ENCODE results near the gene PRMT7. TPM values are rescaled to one million over a fixed set of nuclear protein-coding genes. Genes with fewer than 3 reads are reported as not detected.

PRMT7 gene
- total and polyA plus RNA-seq, 2 of the 8 experiments (the other 6 are each of a cell fraction or from before 2014, with no cell fraction given) = 48.2 to 49.3 TPM

DNA sequence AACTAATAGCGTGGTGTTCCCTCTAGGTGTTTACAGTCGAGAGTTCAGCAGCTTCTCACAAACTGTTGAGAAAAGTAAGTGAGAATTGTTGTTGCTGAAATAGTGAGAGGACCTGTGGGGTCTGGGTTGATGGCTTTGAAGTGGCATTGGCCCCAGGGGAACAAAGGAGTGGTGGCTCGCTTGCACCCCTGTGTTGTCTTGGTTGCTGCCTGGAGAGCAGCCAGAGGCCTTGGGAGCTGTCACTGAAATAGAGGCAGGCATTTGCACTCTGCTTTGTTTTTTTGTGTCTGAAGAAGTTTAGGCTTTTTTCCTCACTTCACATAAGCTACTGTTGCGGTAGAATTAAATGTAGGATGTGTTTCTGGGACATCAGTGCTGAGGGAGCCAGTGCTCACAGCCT is 36.8 kb downstream of the PRMT7 start (continued):
- TF ChIP-seq, protein P1, sequence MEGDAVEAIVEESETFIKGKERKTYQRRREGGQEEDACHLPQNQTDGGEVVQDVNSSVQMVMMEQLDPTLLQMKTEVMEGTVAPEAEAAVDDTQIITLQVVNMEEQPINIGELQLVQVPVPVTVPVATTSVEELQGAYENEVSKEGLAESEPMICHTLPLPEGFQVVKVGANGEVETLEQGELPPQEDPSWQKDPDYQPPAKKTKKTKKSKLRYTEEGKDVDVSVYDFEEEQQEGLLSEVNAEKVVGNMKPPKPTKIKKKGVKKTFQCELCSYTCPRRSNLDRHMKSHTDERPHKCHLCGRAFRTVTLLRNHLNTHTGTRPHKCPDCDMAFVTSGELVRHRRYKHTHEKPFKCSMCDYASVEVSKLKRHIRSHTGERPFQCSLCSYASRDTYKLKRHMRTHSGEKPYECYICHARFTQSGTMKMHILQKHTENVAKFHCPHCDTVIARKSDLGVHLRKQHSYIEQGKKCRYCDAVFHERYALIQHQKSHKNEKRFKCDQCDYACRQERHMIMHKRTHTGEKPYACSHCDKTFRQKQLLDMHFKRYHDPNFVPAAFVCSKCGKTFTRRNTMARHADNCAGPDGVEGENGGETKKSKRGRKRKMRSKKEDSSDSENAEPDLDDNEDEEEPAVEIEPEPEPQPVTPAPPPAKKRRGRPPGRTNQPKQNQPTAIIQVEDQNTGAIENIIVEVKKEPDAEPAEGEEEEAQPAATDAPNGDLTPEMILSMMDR (IDR thresholded peaks at IDR 0.05; ENCODE audit: control extremely low read depth in 1 of 3, insufficient read depth in 1 of 3, low read depth in 1 of 3, low read length in 3 of 3) = no peak
- TF ChIP-seq EP300 (IDR thresholded peaks at IDR 0.05; ENCODE audit: borderline replicate concordance in 1 of 2, low read depth in 2 of 2, low read length in 2 of 2) (no peak), EZH2 (IDR thresholded peaks at IDR 0.05; ENCODE audit: low read depth, low read length, severe bottlenecking) (no peak), NRF1 (IDR thresholded peaks at IDR 0.05; ENCODE audit: low read depth, low read length) (no peak), BCL11A (IDR thresholded peaks at IDR 0.05; ENCODE audit: low read depth in 2 of 2, low read length in 2 of 2) (no peak), TEAD4 (IDR thresholded peaks at IDR 0.05; ENCODE audit: low read depth, low read length) (no peak)
